ENCODE data around the gene RABGGTA. TPM values are rescaled to one million over a fixed set of nuclear protein-coding genes. Genes with fewer than 3 reads are reported as not detected.

Gene RABGGTA
- total and polyA plus RNA-seq, 10 of the 15 experiments (the other 5 are each of a cell fraction or from before 2014, with no cell fraction given), result 19.1 to 75.6 (median 46.9) TPM

DNA sequence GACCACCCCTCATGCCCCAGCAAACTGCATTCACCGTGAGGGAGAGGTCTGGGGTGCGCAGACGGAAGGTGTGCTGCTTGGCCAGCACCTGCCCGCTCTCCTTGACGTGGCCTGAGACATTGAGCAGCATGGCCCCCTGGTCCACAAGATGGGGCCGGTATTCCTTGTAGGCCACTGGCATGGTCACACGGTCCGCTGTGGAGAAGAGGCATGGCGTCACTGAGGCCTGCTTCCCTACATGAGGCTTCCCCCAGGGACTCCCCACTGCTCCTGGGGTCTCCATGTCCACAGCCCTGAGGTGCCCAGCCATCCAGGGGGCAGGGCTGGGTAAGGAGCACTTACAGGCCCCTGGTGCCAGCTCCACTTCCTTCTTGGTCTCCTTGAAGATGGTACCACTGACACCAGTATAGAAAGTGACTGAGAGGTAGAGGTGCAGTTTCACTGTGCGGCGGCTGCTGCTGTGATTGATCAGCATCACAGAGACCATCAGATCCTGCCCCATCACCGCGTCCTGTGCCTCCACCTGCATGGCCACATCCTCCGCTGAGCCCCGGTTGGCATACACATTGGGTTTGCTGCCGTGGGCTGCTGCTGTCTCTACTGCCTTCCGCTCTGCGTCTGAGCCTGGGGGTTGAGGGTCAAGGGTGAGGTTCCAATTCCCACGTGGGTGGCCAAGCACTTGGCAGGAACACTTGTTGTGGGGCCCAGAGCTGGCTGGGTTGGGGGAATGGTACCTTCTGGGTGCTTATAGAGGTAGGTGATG, 16.6 kb downstream of the RABGGTA start:
- WGBS (ENCODE audit: insufficient coverage, insufficient replicate concordance, low lambda C conversion rate, missing lambda C conversion rate), result 91% methylated on average over 19 of the region's 19 CpGs
- POLR2A ChIA-PET, result no interaction called here

More for the DNA sequence above, 16.6 kb downstream of the RABGGTA start:
- Histone ChIP-seq H2AFZ (ENCODE audit: control insufficient read depth, low read depth, low read length) (no peak overlapping the region), H3K27me3 (replicated peaks in 1 of 2; ENCODE audit: control insufficient read depth in 2 of 2, insufficient read depth in 2 of 2, low read length in 1 of 2) (no peaks in the 10 kb centered on the region), H3K9me3 (replicated peaks; ENCODE audit: control insufficient read depth, insufficient read depth, low read length) (no peaks in the 10 kb centered on the region), H3K79me2 (ENCODE audit: control insufficient read depth, insufficient read depth, low read length) (no peaks in the 10 kb centered on the region), H3K4me3 (no peak overlapping the region), H3K9ac (ENCODE audit: control insufficient read depth, insufficient read depth, low read length) (no peak overlapping the region), H3K4me2 (ENCODE audit: control insufficient read depth, insufficient read depth) (no peak overlapping the region), H3K27ac (ENCODE audit: control insufficient read depth, insufficient read depth) (no peak overlapping the region), H4K20me1 (ENCODE audit: control insufficient read depth, insufficient read depth) (no peaks in the 10 kb centered on the region), H3K4me1 (ENCODE audit: control insufficient read depth, insufficient read depth, low read length) (peaks cover 13% of the 10 kb centered on the region), H3K36me3 (ENCODE audit: control insufficient read depth in 2 of 2, insufficient read depth in 2 of 2, low read length in 1 of 2) (peaks cover 0 to 3% of the 10 kb centered on the region in 2 experiments; a peak in 1 of 4 replicates)
- ChIA-PET RAD21 (ENCODE audit: unreplicated experiment) (no interaction called here), CTCF (no interaction called here), SMC1A (ENCODE audit: uncharacterized antibody, unreplicated experiment) (no interaction called here)
- in situ Hi-C loops (cut with MboI), result no loop called here
- TF ChIP-seq EZH2 (IDR thresholded peaks at IDR 0.05; ENCODE audit: borderline replicate concordance, control insufficient read depth, low read depth, low read length) (no peak), NFXL1 (IDR thresholded peaks at IDR 0.05; ENCODE audit: borderline replicate concordance) (no peak), SP1 (IDR thresholded peaks at IDR 0.05; ENCODE audit: low read depth, low read length) (no peak), TBL1XR1 (IDR thresholded peaks at IDR 0.05; ENCODE audit: low read depth, low read length) (no peak), EP300 (IDR thresholded peaks at IDR 0.05; ENCODE audit: borderline replicate concordance in 1 of 2, control insufficient read depth in 1 of 2, low read depth in 2 of 2, low read length in 2 of 2) (no peak), SUPT20H (IDR thresholded peaks at IDR 0.05; ENCODE audit: borderline replicate concordance, control insufficient read depth, low read depth, low read length) (no peak), EGR1 (IDR thresholded peaks at IDR 0.05; ENCODE audit: borderline replicate concordance in 1 of 2, low read depth in 2 of 2, low read length in 2 of 2) (no peak), RUNX3 (IDR thresholded peaks at IDR 0.05; ENCODE audit: low read length) (no peak), MTA3 (IDR thresholded peaks at IDR 0.05; ENCODE audit: borderline replicate concordance, low read length) (no peak), TCF12 (IDR thresholded peaks at IDR 0.05; ENCODE audit: low read depth, low read length) (no peak)
- TF ChIP-seq, protein P1, sequence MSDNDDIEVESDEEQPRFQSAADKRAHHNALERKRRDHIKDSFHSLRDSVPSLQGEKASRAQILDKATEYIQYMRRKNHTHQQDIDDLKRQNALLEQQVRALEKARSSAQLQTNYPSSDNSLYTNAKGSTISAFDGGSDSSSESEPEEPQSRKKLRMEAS (IDR thresholded peaks at IDR 0.05; ENCODE audit: low read depth, low read length), result no peak
- TF ChIP-seq, protein P2, sequence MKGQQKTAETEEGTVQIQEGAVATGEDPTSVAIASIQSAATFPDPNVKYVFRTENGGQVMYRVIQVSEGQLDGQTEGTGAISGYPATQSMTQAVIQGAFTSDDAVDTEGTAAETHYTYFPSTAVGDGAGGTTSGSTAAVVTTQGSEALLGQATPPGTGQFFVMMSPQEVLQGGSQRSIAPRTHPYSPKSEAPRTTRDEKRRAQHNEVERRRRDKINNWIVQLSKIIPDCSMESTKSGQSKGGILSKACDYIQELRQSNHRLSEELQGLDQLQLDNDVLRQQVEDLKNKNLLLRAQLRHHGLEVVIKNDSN (IDR thresholded peaks at IDR 0.05; ENCODE audit: borderline replicate concordance, extremely low read length, insufficient read depth, low read depth, low read length), result no peak
- TF ChIP-seq, protein P3, sequence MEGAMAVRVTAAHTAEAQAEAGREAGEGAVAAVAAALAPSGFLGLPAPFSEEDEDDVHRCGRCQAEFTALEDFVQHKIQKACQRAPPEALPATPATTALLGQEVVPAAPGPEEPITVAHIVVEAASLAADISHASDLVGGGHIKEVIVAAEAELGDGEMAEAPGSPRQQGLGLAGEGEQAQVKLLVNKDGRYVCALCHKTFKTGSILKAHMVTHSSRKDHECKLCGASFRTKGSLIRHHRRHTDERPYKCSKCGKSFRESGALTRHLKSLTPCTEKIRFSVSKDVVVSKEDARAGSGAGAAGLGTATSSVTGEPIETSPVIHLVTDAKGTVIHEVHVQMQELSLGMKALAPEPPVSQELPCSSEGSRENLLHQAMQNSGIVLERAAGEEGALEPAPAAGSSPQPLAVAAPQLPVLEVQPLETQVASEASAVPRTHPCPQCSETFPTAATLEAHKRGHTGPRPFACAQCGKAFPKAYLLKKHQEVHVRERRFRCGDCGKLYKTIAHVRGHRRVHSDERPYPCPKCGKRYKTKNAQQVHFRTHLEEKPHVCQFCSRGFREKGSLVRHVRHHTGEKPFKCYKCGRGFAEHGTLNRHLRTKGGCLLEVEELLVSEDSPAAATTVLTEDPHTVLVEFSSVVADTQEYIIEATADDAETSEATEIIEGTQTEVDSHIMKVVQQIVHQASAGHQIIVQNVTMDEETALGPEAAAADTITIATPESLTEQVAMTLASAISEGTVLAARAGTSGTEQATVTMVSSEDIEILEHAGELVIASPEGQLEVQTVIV (IDR thresholded peaks at IDR 0.05; ENCODE audit: borderline replicate concordance, partially characterized antibody), result no peak
- TF ChIP-seq, protein P4, sequence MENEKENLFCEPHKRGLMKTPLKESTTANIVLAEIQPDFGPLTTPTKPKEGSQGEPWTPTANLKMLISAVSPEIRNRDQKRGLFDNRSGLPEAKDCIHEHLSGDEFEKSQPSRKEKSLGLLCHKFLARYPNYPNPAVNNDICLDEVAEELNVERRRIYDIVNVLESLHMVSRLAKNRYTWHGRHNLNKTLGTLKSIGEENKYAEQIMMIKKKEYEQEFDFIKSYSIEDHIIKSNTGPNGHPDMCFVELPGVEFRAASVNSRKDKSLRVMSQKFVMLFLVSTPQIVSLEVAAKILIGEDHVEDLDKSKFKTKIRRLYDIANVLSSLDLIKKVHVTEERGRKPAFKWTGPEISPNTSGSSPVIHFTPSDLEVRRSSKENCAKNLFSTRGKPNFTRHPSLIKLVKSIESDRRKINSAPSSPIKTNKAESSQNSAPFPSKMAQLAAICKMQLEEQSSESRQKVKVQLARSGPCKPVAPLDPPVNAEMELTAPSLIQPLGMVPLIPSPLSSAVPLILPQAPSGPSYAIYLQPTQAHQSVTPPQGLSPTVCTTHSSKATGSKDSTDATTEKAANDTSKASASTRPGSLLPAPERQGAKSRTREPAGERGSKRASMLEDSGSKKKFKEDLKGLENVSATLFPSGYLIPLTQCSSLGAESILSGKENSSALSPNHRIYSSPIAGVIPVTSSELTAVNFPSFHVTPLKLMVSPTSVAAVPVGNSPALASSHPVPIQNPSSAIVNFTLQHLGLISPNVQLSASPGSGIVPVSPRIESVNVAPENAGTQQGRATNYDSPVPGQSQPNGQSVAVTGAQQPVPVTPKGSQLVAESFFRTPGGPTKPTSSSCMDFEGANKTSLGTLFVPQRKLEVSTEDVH (IDR thresholded peaks at IDR 0.05; ENCODE audit: low read depth, partially characterized antibody), result no peak
- DNase-seq (ENCODE audit: low read depth, low spot score), result no peak
- FAIRE-seq, result no peak
- BruUV-seq (replicated peaks), result no TSS peak
- no peak for ATAC-seq
- intact Hi-C loops (cut with micrococcal nuclease; ENCODE audit: unreplicated experiment), result no loop called here

Data from GM12878 (cell line).